ENCODE results near the gene CNTNAP5. TPM values are rescaled to one million over a fixed set of nuclear protein-coding genes. Genes with fewer than 3 reads are reported as not detected.

CNTNAP5 gene
- total RNA-seq, 2 experiments from 2014 or later = not detected

- intact Hi-C loops (cut with DNase I, micrococcal nuclease) = no loop called here
- no peak for TF ChIP-seq CTCF (IDR thresholded peaks at IDR 0.05)
- no peaks in the 10 kb centered on the region for H3K9me3 ChIP-seq (ENCODE audit: control insufficient read depth in 1 of 2, insufficient read depth in 1 of 2, low read length in 2 of 2)
- Mint-ChIP-seq H3K4me1 (ENCODE audit: low read depth) (no peaks in the 10 kb centered on the region), H3K27ac (no peak overlapping the region), H3K9me3 (peaks cover 17% of the 10 kb centered on the region), H3K4me3 (no peak overlapping the region), H3K27me3 (no peaks in the 10 kb centered on the region), H3K36me3 (ENCODE audit: low read depth) (no peaks in the 10 kb centered on the region)
- ATAC-seq (ENCODE audit: poor library complexity) (no peak), DNase-seq (no peak)
- no peak overlapping the region for H3K27ac ChIP-seq (ENCODE audit: low read depth in 1 of 2, low read length in 2 of 2)
- no peaks in the 10 kb centered on the region for H3K36me3 ChIP-seq (ENCODE audit: insufficient read depth, low read length)
- no peaks in the 10 kb centered on the region for H3K27me3 ChIP-seq (ENCODE audit: control insufficient read depth in 1 of 2, insufficient read depth in 2 of 2, low read length in 2 of 2)
- H3K4me1 ChIP-seq (ENCODE audit: insufficient read depth, low read length) = no peaks in the 10 kb centered on the region
- ChIA-PET POLR2A (no interaction called here), CTCF (no interaction called here)
- H3K4me3 ChIP-seq (ENCODE audit: low read length) = no peak overlapping the region
Measured at GRCh38 chr2:124834331-124834730, 809.2 kb downstream of the CNTNAP5 start.

GRCh38 chr2:124835331-124835730, 810.2 kb downstream of the CNTNAP5 start:
- peaks cover 20% of the 10 kb centered on the region for H3K9me3 Mint-ChIP-seq
- no peaks in the 10 kb centered on the region for H3K4me1 Mint-ChIP-seq (ENCODE audit: low read depth)
- H3K4me3 Mint-ChIP-seq = no peak overlapping the region
- DNase-seq = no peak
- H3K27ac Mint-ChIP-seq = no peak overlapping the region
- Histone ChIP-seq H3K27ac (ENCODE audit: low read depth in 1 of 2, low read length in 2 of 2) (no peak overlapping the region), H3K27me3 (ENCODE audit: control insufficient read depth in 1 of 2, insufficient read depth in 2 of 2, low read length in 2 of 2) (no peaks in the 10 kb centered on the region), H3K4me3 (ENCODE audit: low read length) (no peak overlapping the region), H3K36me3 (ENCODE audit: insufficient read depth, low read length) (no peaks in the 10 kb centered on the region), H3K9me3 (ENCODE audit: control insufficient read depth in 1 of 2, insufficient read depth in 1 of 2, low read length in 2 of 2) (no peaks in the 10 kb centered on the region), H3K4me1 (ENCODE audit: insufficient read depth, low read length) (no peaks in the 10 kb centered on the region)
- TF ChIP-seq CTCF (IDR thresholded peaks at IDR 0.05) = no peak
- CTCF ChIA-PET = no interaction called here
- no peaks in the 10 kb centered on the region for H3K36me3 Mint-ChIP-seq (ENCODE audit: low read depth)
- intact Hi-C loops (cut with DNase I, micrococcal nuclease) = no loop called here
- no peaks in the 10 kb centered on the region for H3K27me3 Mint-ChIP-seq
- POLR2A ChIA-PET = no interaction called here
- ATAC-seq (ENCODE audit: poor library complexity) = no peak

- Mint-ChIP-seq H3K9me3 (peaks cover 21% of the 10 kb centered on the region), H3K4me1 (ENCODE audit: low read depth) (no peaks in the 10 kb centered on the region), H3K27me3 (no peaks in the 10 kb centered on the region), H3K4me3 (no peak overlapping the region), H3K27ac (no peak overlapping the region), H3K36me3 (ENCODE audit: low read depth) (no peaks in the 10 kb centered on the region)
- Histone ChIP-seq H3K4me1 (ENCODE audit: insufficient read depth, low read length) (no peaks in the 10 kb centered on the region), H3K27ac (ENCODE audit: low read depth in 1 of 2, low read length in 2 of 2) (no peak overlapping the region), H3K27me3 (ENCODE audit: control insufficient read depth in 1 of 2, insufficient read depth in 2 of 2, low read length in 2 of 2) (no peaks in the 10 kb centered on the region), H3K4me3 (ENCODE audit: low read length) (no peak overlapping the region), H3K9me3 (ENCODE audit: control insufficient read depth in 1 of 2, insufficient read depth in 1 of 2, low read length in 2 of 2) (no peaks in the 10 kb centered on the region), H3K36me3 (ENCODE audit: insufficient read depth, low read length) (no peaks in the 10 kb centered on the region)
- intact Hi-C loops (cut with DNase I, micrococcal nuclease) = no loop called here
- ChIA-PET CTCF (no interaction called here), POLR2A (no interaction called here)
- ATAC-seq (ENCODE audit: poor library complexity) (no peak), DNase-seq (no peak)
- no peak for TF ChIP-seq CTCF (IDR thresholded peaks at IDR 0.05)
Measured at GRCh38 chr2:124836416-124836815, 811.3 kb downstream of the CNTNAP5 start.
